HG03439 (cell line): ENCODE data around the gene RAPH1.
A peak's percentile ranks its signal among the peaks of the same experiment; 100 is the strongest.
"Not testable (repeated sequence)": the region's sequence is repeated elsewhere in the genome, so short reads cannot be mapped to it uniquely, and the experiment has no call there.

Experiments used
- ATAC-seq: cut with Tn5 transposase; IDR thresholded peaks from one replicate; pipeline ENCODE4 v1.9.1; 2021; ENCODE audit warnings: mild to moderate bottlenecking, moderate library complexity; ENCODE audit not compliant: unreplicated experiment

The RAPH1 gene

DNA sequence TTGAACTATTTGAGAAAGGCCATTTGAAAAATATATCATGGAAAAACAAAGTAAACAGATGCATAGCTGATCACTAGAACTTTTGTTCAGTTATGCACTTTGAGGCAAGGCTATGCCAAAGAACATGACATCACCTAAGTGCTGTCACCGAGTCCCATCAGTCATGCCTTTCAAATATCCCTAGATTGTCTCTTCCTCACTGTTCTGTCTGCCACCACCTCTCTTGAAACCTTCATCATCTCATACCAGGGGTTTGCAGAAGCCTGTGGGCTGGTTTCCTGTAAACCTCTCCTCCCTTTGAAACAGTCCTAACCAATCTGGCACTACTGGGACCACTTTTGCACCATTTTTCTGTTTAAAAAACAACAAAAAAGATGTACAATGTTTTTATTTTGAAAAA is 12.3 kb upstream of the RAPH1 start:
- no peak for ATAC-seq

DNA sequence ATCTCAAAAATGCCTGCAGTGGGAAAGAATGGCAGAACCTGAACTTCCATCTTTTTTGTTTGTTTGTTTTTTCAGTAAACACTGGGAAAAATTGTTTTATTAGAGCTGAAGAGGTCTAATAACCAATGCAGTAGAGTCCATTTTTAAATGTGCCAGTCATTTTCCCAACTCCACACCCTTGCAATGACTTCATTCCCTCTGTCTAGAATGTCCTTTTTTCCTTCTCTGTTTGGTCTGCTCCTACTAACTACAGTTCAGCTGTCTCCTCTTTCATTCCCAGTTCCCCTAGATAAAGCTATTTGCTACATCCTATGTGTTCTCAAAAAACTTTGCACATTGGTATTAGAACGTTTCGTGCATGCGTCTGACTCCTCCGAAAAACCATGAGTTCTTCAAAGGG is 9.3 kb upstream of the RAPH1 start:
- no peak for ATAC-seq

DNA sequence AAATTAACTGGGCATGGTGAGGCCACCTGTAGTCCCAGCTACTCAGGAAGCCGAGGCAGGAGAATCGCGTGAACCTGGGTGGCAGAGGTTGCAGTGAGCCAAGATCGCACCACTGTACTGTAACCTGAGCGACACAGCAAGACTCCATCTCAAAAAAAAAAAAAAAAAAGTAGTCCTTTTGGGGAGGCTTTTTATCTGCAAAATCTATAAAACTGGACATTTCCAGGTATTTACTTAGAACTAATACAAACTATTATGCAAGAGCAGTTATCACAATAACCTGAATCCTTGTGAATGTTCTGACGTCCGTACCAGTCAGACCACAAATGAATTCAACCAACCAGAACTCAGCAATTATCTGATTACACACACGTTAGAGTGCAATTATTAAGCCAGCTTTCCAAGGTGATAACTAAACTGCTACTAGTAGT is 8.8 kb upstream of the RAPH1 start:
- no peak for ATAC-seq

DNA sequence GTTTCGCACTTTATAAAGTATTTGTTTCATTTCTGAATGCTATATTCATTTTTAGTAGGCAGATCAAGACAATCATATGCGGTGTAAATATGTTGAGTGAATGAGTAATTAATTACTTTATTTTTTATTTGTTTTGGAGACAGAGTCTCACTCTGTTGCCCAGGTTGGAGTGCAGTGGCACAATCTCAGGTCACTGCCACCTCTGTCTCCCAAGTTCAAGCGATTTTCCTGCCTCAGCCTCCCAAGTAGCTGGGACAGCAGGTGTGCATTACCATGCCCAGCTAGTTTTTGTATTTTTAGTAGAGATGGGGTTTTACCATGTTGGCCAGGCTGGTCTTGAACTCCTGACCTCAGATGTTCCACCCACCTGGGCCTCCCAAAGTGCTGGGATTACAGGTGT is 5.5 kb upstream of the RAPH1 start:
- ATAC-seq = not testable (repeated sequence)

DNA sequence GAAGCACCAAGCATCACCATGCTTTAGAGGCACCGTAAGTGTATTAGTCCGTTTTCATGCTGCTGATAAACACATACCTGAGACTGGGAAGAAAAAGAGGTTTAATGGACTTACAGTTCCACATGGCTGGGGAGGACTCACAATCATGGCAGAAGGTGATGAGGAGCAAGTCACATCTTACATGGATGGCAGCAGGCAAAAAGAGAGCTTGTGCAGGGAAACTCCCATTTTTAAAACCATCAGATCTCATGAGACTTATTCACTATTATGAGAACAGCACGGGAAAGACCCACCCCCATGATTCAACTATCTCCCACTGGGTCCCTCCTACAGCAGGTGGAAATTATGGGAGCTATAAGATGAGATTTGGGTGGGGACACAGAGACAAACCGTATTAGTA is 3.1 kb upstream of the RAPH1 start:
- ATAC-seq = not testable (repeated sequence)

DNA sequence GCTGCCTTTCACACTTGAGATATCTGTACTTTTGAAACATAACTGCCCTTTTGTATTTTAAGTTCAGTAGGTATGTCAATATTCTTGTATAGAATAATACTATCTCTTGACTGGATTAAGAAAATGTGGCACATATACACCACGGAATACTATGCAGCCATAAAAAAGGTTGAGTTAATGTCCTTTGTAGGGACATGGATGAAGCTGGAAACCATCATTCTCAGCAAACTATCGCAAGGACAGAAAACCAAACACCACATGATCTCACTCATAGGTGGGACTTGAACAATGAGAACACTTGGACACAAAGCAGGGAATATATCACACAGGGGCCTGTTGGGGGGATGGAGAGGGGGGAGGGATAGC is 1.5 kb upstream of the RAPH1 start:
- not testable (repeated sequence) for ATAC-seq

DNA sequence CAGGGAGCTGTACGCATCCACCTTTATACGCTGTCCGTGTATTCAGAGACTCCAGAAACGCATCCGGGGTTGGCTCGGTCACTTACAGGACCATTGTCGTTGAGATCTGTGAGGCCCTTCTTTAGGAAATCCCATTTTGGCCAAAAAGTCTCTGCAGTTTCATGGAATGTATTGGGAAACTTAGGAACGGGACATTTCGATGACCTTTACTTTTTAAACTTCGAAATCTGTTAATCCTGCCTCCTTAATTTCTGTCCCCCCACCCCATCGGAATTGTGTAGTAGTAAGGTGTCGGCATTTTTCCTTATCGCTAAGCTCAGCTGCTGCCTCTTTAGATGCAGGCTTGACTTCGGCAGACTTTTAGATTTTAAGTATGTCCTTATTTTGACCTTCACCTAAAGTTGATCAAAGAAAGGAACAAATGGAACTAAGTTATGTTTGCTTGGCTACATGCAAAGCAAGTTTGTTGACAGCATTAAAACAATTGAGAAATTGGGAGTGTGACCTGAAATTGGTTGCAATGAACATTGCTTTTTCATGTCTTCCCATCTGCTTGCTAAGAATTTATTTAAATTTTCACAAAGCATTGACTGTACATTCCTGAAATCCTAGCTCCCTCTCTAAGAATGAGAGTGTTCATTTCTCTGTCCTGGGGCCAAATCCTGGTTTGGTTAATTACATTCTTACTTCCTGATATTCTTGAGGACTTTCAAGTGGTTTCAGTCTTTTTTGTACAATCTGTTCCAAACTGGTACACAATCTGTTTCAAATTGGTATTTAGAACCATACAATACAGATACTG is 884 bp upstream of the RAPH1 start:
- ATAC-seq = no peak

DNA sequence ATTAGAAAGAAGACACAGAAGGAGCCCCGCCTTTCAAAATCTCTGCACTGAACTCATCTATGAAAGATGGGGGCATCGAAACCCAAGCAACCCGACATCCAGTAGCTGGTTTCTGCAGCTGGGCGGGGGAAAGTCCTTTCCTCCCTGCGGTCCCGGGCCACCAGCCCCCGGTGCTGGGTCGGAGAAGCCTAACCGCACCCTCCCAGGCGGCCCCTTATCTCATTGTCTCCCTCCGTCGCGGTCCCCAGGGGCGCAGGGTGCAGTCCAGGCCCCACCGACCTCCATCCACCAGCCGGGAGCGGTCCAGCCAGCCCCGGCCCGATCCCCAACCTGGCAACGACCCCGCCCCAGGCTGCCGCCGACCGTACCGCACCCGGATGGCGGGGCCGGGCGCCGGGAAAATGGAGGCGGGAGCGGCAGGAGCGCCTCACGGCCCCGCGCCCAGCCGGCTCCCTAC is 452 bp downstream of the RAPH1 start:
- ATAC-seq = peak; percentile 44

DNA sequence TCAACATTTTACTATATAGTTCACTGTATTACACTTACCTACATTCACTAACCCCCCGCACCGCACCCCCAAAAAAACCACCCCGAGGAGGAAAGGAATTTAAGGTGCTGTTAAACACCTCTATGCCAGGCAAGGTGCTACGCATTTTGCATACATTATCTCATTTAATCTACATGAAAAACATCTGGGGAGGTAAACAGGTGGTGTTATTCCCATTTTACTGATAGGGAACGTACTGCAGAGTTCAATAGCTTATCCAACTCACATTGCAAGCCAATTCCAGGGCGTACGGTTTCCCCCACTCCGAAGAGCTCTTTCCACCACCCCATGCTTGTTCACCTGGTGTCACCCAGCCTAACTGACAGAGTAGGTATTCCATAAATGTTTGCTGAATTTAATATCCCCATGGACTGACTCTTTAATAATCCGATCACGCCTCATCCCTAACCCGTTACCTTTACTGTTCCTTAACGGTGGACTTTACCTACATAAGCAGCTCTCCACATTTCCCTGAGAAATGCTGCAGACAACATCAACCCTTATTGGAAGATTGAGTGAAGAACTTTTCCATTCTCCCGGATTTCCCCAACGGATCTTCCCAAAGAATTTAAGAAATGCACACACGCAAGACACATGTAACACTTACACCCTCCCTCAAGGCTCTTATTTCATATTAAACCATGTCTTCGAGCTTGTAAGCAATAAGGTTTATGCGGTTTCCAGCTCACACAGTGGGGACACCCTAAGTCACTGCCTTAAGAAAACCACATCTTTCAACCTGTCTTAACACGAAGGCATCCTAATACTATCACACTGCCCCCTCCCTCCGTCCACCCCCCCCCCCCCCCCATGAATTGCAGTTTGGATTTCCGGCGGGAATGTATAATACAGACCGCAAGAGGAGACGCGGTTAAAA is 1.2 kb downstream of the RAPH1 start:
- ATAC-seq = no peak

DNA sequence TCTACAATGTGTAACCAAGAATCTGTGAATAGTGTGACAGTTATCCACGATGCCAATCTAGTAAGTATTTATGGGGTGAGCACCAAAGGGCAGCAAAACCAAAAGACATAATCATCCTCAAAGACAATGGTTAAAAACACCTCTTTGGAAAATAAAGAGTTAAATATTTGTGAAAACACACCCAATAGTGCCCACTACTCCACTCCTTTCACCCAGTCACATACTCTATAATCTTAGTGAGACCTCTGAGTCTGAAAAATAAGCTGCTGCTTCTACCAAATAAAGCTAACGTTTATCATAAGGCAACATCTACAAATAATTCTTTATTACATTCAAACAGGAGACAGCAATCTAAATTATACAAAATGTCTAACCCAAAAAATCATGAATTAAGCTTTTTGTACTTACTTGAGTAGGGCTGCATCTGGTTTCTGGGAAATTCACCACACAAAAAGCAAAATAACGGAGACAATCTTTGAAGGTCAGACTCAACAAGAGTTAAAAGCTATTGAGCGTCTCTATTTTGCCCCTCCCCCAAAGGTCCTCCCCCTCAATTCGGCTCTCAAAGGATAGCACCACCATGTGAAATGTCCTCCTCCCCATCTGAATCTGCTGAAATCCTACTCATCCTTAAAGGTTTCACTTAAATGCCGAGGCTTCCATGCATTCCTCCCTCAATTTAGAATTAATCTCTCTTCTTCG is 2.0 kb downstream of the RAPH1 start:
- no peak for ATAC-seq

DNA sequence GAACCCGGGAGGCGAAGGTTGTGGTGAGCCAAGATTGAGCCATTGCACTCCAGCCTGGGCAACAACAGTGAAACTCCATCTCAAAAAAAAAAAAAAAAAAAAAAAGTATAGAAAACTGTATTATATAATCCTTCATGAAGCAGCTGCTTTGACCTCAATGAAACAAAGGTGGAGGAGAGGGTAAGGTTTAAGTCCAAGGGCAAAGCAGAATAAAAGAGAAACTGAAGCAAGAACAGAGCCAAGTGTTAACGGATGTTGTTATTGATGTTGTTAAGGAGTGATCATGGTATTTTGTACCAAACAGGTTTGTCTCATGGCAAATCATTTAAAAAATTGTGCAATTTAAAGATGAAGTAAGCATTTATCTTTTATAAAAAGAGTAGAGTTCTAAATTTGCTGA is 7.4 kb downstream of the RAPH1 start:
- ATAC-seq = no peak

DNA sequence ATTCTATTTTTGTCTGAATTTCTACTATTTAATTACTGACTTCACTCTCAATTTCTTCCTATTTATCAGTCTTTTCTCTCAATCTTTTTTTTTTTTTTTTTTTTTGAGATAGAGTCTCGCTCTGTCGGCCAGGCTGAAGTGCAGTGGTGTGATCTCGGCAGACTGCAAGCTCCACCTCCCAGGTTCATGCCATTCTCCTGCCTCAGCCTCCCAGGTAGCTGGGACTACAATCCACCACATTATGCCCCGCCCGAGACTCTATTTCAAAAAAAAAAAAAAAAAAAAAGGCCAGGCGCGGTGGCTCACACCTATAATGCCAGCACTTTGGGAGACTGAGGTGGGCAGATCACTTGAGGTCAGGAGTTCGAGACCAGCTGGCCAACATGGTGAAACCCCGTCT is 21.8 kb downstream of the RAPH1 start:
- ATAC-seq = not testable (repeated sequence)

DNA sequence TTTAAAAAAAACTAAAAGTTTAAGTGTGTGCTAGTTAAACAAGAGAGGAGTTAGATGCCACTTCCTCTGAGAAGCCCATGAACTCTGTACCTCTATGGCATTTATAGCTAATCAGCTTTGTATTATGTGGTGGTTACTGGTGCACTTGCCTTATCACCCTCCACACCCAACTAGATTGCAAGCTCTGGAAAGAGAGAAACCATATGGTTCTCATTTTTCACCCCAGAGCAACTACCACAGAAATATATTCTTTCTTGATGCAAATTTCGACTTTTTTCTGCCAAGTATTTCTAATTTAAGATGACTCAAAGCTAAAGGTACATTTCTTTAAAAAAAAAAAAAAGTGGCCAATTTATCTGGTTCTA is 24.2 kb downstream of the RAPH1 start:
- ATAC-seq = no peak

DNA sequence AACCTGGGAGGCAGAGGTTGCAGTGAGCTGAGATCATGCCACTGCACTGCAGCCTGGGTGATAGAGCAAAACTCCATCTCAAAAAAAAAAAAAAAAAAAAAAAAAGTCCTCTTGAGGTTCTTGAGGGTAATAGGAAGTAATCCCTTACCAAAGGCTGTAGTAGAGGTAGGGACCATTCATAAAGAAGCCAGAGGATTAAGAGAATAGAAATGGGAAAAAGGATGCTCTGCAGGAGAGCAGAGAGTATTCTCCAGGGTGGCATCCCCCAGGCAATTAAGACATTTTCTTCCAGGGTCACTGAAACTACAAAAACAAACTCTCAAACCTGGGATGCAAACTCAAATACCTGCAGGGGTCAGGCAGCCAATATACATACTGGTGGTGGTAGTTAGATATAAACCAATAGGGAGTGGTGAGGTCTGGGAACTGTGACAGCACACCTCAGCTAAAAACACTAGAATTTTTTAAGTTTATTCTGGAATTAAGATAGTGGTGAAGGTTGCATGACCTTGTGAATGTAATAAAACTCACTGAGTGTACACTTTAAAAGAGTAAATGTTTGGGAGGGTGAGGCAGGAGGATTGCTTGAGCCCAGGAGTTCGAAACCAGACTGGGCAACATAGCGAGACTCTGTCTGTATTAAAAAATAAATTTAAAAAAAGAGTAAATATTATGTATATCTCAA is 24.7 kb downstream of the RAPH1 start:
- ATAC-seq = no peak

DNA sequence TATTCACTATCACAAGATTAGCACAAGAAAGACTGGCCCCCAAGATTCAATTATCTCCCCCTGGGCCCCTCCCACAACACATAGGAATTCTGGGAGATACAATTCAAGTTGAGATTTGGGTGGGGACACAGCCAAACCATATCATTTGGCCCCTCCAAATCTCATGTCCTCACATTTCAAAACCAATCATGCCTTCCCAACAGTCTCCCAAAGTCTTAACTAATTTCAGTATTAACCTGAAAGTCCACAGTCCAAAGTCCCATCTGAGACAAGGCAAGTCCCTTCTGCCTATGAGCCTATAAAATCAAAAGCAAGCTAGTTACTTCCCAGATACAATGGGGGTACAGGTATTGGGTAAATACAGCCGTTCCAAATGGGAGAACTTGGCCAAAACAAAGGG is 31.6 kb downstream of the RAPH1 start:
- ATAC-seq = not testable (repeated sequence)

DNA sequence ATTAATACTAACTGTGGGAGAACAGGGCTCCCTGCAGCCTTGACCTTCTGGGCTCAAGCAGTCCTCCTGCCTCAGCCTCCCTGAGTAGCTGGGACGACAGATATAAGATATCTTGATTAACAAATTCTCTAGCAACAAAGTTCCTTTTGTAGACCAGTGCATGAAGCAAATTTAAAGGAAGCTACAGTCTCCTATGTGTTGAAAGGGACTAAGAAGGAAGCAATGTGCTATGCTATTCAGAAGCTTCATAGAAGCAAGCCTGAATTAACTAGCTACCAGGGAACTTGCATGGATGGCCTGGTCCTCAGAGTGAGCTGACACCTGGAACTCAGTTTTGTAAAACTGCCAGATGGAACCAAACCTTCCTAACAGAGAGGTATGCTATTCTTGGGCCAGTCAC is 33.2 kb downstream of the RAPH1 start:
- no peak for ATAC-seq

DNA sequence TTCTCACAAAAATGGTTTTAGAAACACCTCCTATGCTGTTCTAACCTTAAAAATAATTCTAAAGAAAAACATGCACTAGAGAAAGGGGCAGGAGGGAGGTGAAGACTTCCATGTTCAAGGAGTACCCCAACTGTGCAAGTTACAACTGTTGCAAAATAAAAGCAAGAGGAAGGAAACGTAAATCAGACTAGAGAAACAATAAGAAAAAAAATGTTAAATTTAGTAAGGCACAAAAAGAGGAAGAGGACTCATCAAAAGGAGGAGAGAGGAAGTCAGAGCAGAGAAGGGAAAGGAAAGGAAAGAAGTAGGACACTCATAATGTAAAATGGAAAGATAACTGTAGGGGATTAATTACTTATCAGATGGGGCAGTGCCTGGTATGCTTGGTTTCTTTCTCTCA is 34.1 kb downstream of the RAPH1 start:
- no peak for ATAC-seq

DNA sequence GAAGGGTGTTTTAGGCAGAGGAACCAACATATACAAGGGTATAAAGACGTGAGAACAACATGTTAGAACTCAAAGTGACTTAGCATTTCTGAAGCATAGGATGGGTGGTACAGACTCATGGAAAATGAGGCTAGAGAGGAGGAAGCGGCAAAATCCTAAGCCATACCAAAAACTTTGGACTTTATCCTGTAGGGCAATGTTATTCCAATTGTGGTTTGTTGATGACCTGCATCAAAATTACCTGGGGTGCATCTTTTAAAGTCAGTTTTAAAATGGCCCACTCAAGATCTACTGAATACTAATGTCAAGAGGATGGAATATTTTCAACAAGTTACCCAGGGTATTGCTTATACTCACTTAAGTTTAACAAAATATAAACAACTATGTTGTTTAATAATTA is 34.8 kb downstream of the RAPH1 start:
- ATAC-seq = no peak

DNA sequence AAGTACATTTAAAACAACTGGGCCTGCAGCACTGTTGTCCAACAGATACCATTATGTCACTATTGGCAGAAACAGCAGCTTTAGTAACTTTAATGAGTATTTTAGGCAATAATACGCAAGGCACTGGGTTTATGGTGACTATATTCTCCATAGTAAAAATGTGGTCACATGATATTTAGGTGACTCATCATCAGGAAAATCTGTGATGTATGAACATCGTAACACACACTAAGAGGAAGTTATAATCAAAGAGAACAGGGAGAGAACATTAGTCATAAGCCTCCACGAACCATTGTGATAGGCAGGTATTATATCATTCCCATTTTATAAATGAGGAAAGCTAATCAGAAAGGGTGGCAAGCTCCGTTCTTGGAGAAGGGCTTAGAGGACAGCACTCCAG is 36.9 kb downstream of the RAPH1 start:
- no peak for ATAC-seq

DNA sequence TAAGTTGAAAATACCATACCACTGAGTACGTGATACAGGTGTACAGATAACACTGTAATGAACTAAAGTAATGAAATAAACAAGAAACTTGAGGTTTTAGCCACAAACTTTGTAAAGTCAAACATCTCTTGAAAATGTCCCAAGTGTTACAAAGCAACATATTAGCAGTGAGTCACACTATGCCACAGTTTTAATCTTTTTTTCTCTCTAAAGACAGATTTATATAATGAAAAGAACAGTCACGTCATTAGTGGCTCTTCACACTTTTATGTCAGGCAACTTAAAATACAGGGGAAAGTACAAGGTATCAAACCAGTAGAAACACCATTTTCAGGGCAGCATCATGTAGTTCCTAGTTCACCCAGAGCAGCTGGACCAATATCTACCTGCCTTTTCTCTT is 42.1 kb downstream of the RAPH1 start:
- ATAC-seq = no peak

DNA sequence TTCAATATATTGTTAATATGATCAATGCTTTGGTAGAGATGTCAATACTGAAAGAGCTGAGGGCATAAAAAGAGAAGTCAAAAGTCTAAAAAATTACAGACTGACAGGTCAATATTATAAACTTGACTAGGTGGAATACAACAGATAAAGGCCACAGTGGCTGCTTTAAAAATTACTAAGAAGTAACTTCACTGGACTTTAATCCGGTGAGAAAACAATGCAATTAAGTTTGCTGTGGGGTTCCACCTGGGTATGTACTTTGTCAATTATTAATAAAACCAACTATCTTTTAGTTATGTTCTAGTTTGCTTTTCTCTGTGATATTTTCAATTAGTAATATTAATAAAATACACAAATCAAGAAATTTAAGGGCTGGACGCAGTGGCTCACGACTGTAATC is 44.7 kb downstream of the RAPH1 start:
- ATAC-seq = no peak
